ENCODE measurements around the gene NDST1.

DNA sequence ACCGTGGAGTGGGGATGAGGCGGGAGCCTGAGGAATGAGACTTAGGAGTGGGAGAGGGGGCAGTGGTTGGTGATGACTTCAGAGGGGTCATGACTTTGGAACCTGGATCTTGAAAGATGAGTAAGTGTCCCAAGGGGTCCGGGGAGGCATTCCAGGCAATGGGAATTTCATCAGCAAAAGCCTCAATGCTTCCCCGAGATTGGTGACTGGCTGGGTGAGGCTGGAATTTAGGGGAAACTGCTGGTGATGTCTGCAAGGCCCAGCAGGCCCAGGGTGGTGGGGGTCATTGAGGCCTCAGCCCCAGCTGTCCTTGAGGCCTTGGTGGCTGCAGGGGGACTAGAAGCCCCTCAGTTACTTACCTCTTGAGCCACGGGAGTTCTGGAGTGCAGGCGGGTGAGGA is 7.5 kb downstream of the NDST1 start:
- TF ChIP-seq, protein P1, sequence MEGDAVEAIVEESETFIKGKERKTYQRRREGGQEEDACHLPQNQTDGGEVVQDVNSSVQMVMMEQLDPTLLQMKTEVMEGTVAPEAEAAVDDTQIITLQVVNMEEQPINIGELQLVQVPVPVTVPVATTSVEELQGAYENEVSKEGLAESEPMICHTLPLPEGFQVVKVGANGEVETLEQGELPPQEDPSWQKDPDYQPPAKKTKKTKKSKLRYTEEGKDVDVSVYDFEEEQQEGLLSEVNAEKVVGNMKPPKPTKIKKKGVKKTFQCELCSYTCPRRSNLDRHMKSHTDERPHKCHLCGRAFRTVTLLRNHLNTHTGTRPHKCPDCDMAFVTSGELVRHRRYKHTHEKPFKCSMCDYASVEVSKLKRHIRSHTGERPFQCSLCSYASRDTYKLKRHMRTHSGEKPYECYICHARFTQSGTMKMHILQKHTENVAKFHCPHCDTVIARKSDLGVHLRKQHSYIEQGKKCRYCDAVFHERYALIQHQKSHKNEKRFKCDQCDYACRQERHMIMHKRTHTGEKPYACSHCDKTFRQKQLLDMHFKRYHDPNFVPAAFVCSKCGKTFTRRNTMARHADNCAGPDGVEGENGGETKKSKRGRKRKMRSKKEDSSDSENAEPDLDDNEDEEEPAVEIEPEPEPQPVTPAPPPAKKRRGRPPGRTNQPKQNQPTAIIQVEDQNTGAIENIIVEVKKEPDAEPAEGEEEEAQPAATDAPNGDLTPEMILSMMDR (IDR thresholded peaks at IDR 0.05), result no peak
- no peak for TF ChIP-seq POLR2A (IDR thresholded peaks at IDR 0.05)
- TF ChIP-seq EP300 (IDR thresholded peaks at IDR 0.05), result no peak
- TF ChIP-seq POLR2AphosphoS5 (IDR thresholded peaks at IDR 0.05), result peak in 1 of 2 donors; percentile 31
